OCI-LY3 (cell line): Measurements from ENCODE around the gene UNKL.

ENCODE experiments used
- EZH2phosphoT487 ChIP-seq: fragments of 200-600 bp; shearing (Covaris generic); IDR thresholded peaks from 2 replicates; pipeline ENCODE4 v1.6.1; 2018; ENCODE audit warnings: antibody characterized with exemption, mixed run types, low read depth
- TF ChIP-seq, protein P1 (sequence below): fragments of 200-600, 300-600 bp; sonication (generic); IDR thresholded peaks from 2 replicates; pipeline ENCODE4 v1.5.1; 2014; ENCODE audit warnings: antibody characterized with exemption, low read length, low read depth

DNA sequence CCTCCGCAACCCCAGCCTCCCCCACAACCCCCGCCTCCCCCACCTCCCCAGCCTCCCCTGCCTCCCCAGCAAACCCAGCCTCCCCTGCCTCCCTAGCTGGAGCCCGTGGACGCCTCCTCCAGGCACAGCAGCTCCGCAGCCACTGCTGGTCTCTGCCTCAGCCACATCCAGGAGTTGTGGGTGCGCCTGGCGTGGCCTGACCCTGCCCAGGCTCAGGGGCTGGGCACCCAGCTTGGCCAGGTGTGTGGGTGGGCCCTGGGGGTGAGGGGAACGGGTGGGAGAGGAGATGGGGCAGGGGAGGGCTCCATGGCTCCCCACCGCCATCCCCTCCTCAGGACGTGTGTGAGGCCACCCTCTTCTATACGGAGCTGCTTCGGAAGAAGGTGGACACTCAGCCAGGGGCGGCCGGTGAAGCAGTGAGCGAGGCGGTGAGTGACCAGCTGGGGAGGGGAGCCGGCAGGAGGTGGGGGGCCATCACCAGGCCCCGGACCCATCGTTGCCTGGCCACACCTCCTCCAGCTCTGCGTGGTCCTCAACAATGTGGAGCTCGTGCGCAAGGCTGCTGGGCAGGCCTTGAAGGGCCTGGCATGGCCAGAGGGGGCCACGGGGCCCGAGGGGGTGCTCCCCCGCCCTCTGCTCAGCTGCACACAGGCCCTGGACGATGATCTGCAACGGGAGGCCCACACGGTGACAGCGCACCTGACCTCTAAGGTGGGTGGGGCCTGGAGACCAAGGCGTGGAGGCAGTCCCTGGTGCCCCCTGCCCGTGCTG lies 68.7 kb downstream of the UNKL start:
- TF ChIP-seq, protein P1, sequence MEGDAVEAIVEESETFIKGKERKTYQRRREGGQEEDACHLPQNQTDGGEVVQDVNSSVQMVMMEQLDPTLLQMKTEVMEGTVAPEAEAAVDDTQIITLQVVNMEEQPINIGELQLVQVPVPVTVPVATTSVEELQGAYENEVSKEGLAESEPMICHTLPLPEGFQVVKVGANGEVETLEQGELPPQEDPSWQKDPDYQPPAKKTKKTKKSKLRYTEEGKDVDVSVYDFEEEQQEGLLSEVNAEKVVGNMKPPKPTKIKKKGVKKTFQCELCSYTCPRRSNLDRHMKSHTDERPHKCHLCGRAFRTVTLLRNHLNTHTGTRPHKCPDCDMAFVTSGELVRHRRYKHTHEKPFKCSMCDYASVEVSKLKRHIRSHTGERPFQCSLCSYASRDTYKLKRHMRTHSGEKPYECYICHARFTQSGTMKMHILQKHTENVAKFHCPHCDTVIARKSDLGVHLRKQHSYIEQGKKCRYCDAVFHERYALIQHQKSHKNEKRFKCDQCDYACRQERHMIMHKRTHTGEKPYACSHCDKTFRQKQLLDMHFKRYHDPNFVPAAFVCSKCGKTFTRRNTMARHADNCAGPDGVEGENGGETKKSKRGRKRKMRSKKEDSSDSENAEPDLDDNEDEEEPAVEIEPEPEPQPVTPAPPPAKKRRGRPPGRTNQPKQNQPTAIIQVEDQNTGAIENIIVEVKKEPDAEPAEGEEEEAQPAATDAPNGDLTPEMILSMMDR: no peak
- no peak for TF ChIP-seq EZH2phosphoT487
